HepG2 (cell line): ENCODE measurements around the gene ANKAR. TPM values are rescaled to one million over a fixed set of nuclear protein-coding genes. Genes with fewer than 3 reads are reported as not detected.

Experiments
- AKNA ChIP-seq: sonication (generic); formaldehyde crosslinking; IDR thresholded peaks from 2 replicates; pipeline ENCODE4 v1.4.0; 2020; ENCODE audit warnings: missing genetic modification reagents, borderline replicate concordance
- ASH2L ChIP-seq: fragments of 300-600, 200-600 bp; sonication (generic); IDR thresholded peaks from 2 replicates; pipeline ENCODE4 v1.7.0; 2017; ENCODE audit warnings: low read depth, mild to moderate bottlenecking, moderate library complexity, mixed read lengths, low read length; ENCODE audit not compliant: insufficient read length
- ATF6 ChIP-seq: sonication (generic); formaldehyde crosslinking; conservative IDR thresholded peaks from 2 replicates; pipeline ENCODE4 v1.4.0; 2020; ENCODE audit warnings: missing genetic modification reagents
- FUBP1 ChIP-seq: sonication (generic); formaldehyde crosslinking; IDR thresholded peaks from 2 replicates; pipeline ENCODE4 v1.5.1; 2020; ENCODE audit warnings: missing genetic modification reagents, mild to moderate bottlenecking, borderline replicate concordance
- GTF3A ChIP-seq: sonication (generic); formaldehyde crosslinking; conservative IDR thresholded peaks from 2 replicates; pipeline ENCODE4 v1.4.0; 2020; ENCODE audit warnings: mild to moderate bottlenecking, missing genetic modification reagents
- NFYC ChIP-seq: IDR thresholded peaks from 2 replicates; pipeline ENCODE4 v1.6.1; 2016; ENCODE audit warnings: missing genetic modification reagents, missing compliant biosample characterization
- PHF21A ChIP-seq: sonication (generic); formaldehyde crosslinking; IDR thresholded peaks from 2 replicates; pipeline ENCODE4 v1.5.0; 2020; ENCODE audit warnings: mild to moderate bottlenecking, missing genetic modification reagents
- RFXANK ChIP-seq: IDR thresholded peaks from 2 replicates; pipeline ENCODE4 v1.6.1; 2016
- SMAD1 ChIP-seq: sonication (generic); formaldehyde crosslinking; IDR thresholded peaks from 2 replicates; pipeline ENCODE4 v1.4.0; 2020; ENCODE audit warnings: missing genetic modification reagents, low read depth, mild to moderate bottlenecking, borderline replicate concordance
- TCF7 ChIP-seq: sonication (generic); IDR thresholded peaks from 2 replicates; pipeline ENCODE4 v1.6.1; 2016; ENCODE audit warnings: antibody characterized with exemption, low read depth
- TGIF2 ChIP-seq: IDR thresholded peaks from 2 replicates; pipeline ENCODE4 v1.6.1; 2016; ENCODE audit warnings: control low read depth, missing compliant biosample characterization
- ZBED4 ChIP-seq: sonication (generic); formaldehyde crosslinking; IDR thresholded peaks from 2 replicates; pipeline ENCODE4 v1.4.0; 2020; ENCODE audit warnings: missing genetic modification reagents, borderline replicate concordance
- polyA plus RNA-seq, 8 experiments: library from polyadenylated mRNA; depleted of rRNA in 3 of 8; stranded (reverse) in 7 of 8; unstranded in 1 of 8; fragments of >200 nt; fragmentation: Illumina TruSeq in 4 of 8; extraction: Trizol in 4 of 8; gene quantifications; 2 replicates each; pipeline versions ENCODE4 v1.2.1 to v1.2.3, GENCODE V29; 2011 to 2016; ENCODE audit warnings: low read depth in 4 of 8, missing spikeins in 1 of 8, mixed read lengths in 1 of 8; ENCODE audit not compliant: insufficient read depth in 1 of 8
- total RNA-seq, 5 experiments: library from RNA; depleted of rRNA; stranded (reverse); fragments of >200 nt; fragmentation: Illumina TruSeq; extraction: Trizol; gene quantifications; 2 replicates each; pipeline ENCODE4 v1.2.3, GENCODE V29; 2016; ENCODE audit warnings: low read depth in 1 of 5
- TF ChIP-seq, protein P1 (sequence below): sonication (generic); formaldehyde crosslinking; IDR thresholded peaks from 2 replicates; pipeline ENCODE4 v1.9.0; 2022; ENCODE audit warnings: low read depth, missing genetic modification reagents

The ANKAR gene
- total and polyA plus RNA-seq, 2 of the 13 experiments (the other 11 are each of a cell fraction or from before 2014, with no cell fraction given) = 3.6 to 5.0 TPM

GRCh38 chr2:189674374-189675112 is at the start of gene ANKAR (continued):
- TF ChIP-seq FUBP1 (no peak), ZBED4 (CRISPR knock-in tag) (peak; percentile 98), PHF21A (CRISPR knock-in tag) (peak; percentile 93), RFXANK (CRISPR knock-in tag) (0 out of 2 replicates have a peak, but pooled peaks have one; percentile 28), NFYC (CRISPR knock-in tag) (peak; percentile 49), TCF7 (no peak; the same call in 1 of the 2 replicates), AKNA (CRISPR knock-in tag) (0 out of 2 replicates have a peak, but pooled peaks have one; percentile 54), ASH2L (peak; percentile 97), ATF6 (CRISPR knock-in tag) (no peak), SMAD1 (CRISPR knock-in tag) (no peak; the same call in 1 of the 2 replicates), GTF3A (CRISPR knock-in tag) (peak; percentile 79; the same call in 1 of the 2 replicates), TGIF2 (peak; percentile 64; the same call in 1 of the 2 replicates)
- TF ChIP-seq, protein P1, sequence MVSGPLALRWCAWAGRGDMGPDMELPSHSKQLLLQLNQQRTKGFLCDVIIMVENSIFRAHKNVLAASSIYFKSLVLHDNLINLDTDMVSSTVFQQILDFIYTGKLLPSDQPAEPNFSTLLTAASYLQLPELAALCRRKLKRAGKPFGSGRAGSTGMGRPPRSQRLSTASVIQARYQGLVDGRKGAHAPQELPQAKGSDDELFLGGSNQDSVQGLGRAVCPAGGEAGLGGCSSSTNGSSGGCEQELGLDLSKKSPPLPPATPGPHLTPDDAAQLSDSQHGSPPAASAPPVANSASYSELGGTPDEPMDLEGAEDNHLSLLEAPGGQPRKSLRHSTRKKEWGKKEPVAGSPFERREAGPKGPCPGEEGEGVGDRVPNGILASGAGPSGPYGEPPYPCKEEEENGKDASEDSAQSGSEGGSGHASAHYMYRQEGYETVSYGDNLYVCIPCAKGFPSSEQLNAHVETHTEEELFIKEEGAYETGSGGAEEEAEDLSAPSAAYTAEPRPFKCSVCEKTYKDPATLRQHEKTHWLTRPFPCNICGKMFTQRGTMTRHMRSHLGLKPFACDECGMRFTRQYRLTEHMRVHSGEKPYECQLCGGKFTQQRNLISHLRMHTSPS (CRISPR knock-in tag) = peak; percentile 77
